ENCODE data around the gene LRBA.

- TF ChIP-seq CTCF (IDR thresholded peaks at IDR 0.05) (no peak), POLR2A (IDR thresholded peaks at IDR 0.05; ENCODE audit: low read length) (no peak), NR3C1 (IDR thresholded peaks at IDR 0.05) (no peak), USF2 (IDR thresholded peaks at IDR 0.05) (no peak), KDM1A (IDR thresholded peaks at IDR 0.05; ENCODE audit: low read depth) (no peak), ELK1 (IDR thresholded peaks at IDR 0.05; ENCODE audit: low read depth, low read length) (no peak), EHMT2 (IDR thresholded peaks at IDR 0.05; ENCODE audit: low read depth) (no peak), CEBPB (IDR thresholded peaks at IDR 0.05) (no peak), REST (IDR thresholded peaks at IDR 0.05) (no peak), MAFK (IDR thresholded peaks at IDR 0.05; ENCODE audit: partially characterized antibody) (no peak)
Measured at GRCh38 chr4:150805183-150806025, 209.7 kb downstream of the LRBA start.

All from A549 (cell line).